Loucy (cell line): ENCODE data around the gene CHPF.

Source experiments
- H2AFZ ChIP-seq: fragments of 200-600 bp; sonication (generic); 2 replicates; pipeline ENCODE4 v1.6.0; 2016; ENCODE audit warnings: antibody characterized with exemption, mild to moderate bottlenecking, low read length, moderate library complexity
- H3F3A ChIP-seq: fragments of 200-600 bp; 2 replicates; pipeline ENCODE4 v1.6.0; 2016; ENCODE audit warnings: antibody characterized with exemption, low read depth, mild to moderate bottlenecking
- H3K27me3 ChIP-seq: fragments of 200-600 bp; sonication (generic); 2 replicates; pipeline ENCODE4 v1.6.1; 2014; ENCODE audit warnings: low read length, mild to moderate bottlenecking; ENCODE audit not compliant: insufficient read depth, poor library complexity, severe bottlenecking
- H3K36me3 ChIP-seq: fragments of 200-600 bp; sonication (generic); 2 replicates; pipeline ENCODE4 v1.6.1; 2016; ENCODE audit warnings: low read length; ENCODE audit not compliant: insufficient read depth
- H3K4me1 ChIP-seq: fragments of 200-600 bp; sonication (generic); 2 replicates; pipeline ENCODE4 v1.5.1; 2014; ENCODE audit warnings: low read length, mild to moderate bottlenecking; ENCODE audit not compliant: insufficient read depth, poor library complexity, severe bottlenecking
- H3K4me2 ChIP-seq: fragments of 200-600 bp; sonication (generic); 2 replicates; pipeline ENCODE4 v1.6.0; 2014; ENCODE audit warnings: antibody characterized with exemption, low read length, low read depth, mild to moderate bottlenecking; ENCODE audit not compliant: poor library complexity, severe bottlenecking
- H3K4me3 ChIP-seq: fragments of 200-600 bp; sonication (generic); 2 replicates; pipeline ENCODE4 v1.5.1; 2014; ENCODE audit warnings: low read length, mild to moderate bottlenecking, mixed read lengths; ENCODE audit not compliant: poor library complexity, severe bottlenecking
- H3K79me2 ChIP-seq: fragments of 200-600 bp; sonication (generic); 2 replicates; pipeline ENCODE4 v1.6.1; 2014; ENCODE audit warnings: low read length; ENCODE audit not compliant: insufficient read depth
- H3K9ac ChIP-seq: fragments of 200-600 bp; sonication (generic); 2 replicates; pipeline ENCODE4 v1.6.0; 2014; ENCODE audit warnings: mild to moderate bottlenecking, low read depth, low read length, moderate library complexity; ENCODE audit not compliant: poor library complexity, severe bottlenecking
- H3K9me2 ChIP-seq: fragments of 200-600 bp; sonication (generic); replicated peaks from 2 replicates; pipeline ENCODE4 v1.6.1; 2016; ENCODE audit warnings: low read depth, low read length, mixed read lengths
- H3K9me3 ChIP-seq: fragments of 200-600 bp; sonication (generic); 2 replicates; pipeline ENCODE4 v1.6.1; 2014; ENCODE audit warnings: mild to moderate bottlenecking, antibody characterized with exemption, low read length, low read depth; ENCODE audit not compliant: insufficient read depth
- H4K20me1 ChIP-seq: fragments of 200-600 bp; sonication (generic); 2 replicates; pipeline ENCODE4 v1.6.0; 2014; ENCODE audit warnings: antibody characterized with exemption, low read length, mild to moderate bottlenecking; ENCODE audit not compliant: insufficient read depth, poor library complexity, severe bottlenecking
- EZH2phosphoT487 ChIP-seq: fragments of 200-600 bp; IDR thresholded peaks from 2 replicates; pipeline ENCODE4 v1.6.1; 2018; ENCODE audit warnings: antibody characterized with exemption, mild to moderate bottlenecking, moderate library complexity, borderline replicate concordance
- TF ChIP-seq, protein P1 (sequence below): fragments of 200-600 bp; sonication (generic); conservative IDR thresholded peaks from 2 replicates; pipeline ENCODE4 v1.5.1; 2014; ENCODE audit warnings: mild to moderate bottlenecking, antibody characterized with exemption, low read length

The CHPF gene

GRCh38 chr2:219496247-219496824 lies 47.3 kb downstream of the CHPF start:
- H3K36me3 ChIP-seq = no peaks in the 10 kb centered on the region
- H3F3A ChIP-seq = no peaks in the 10 kb centered on the region
- peaks cover 24% of the 10 kb centered on the region for H3K4me1 ChIP-seq
- no peak for TF ChIP-seq EZH2phosphoT487
- TF ChIP-seq, protein P1, sequence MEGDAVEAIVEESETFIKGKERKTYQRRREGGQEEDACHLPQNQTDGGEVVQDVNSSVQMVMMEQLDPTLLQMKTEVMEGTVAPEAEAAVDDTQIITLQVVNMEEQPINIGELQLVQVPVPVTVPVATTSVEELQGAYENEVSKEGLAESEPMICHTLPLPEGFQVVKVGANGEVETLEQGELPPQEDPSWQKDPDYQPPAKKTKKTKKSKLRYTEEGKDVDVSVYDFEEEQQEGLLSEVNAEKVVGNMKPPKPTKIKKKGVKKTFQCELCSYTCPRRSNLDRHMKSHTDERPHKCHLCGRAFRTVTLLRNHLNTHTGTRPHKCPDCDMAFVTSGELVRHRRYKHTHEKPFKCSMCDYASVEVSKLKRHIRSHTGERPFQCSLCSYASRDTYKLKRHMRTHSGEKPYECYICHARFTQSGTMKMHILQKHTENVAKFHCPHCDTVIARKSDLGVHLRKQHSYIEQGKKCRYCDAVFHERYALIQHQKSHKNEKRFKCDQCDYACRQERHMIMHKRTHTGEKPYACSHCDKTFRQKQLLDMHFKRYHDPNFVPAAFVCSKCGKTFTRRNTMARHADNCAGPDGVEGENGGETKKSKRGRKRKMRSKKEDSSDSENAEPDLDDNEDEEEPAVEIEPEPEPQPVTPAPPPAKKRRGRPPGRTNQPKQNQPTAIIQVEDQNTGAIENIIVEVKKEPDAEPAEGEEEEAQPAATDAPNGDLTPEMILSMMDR = no peak
- peaks cover 10% of the 10 kb centered on the region; the same call in 1 of the 2 replicates for H3K79me2 ChIP-seq
- H3K4me3 ChIP-seq = no peak overlapping the region
- no peaks in the 10 kb centered on the region for H3K9me3 ChIP-seq
- no peak overlapping the region for H2AFZ ChIP-seq
- no peaks in the 10 kb centered on the region for H4K20me1 ChIP-seq
- no peaks in the 10 kb centered on the region for H3K27me3 ChIP-seq
- no peak overlapping the region for H3K9ac ChIP-seq
- H3K4me2 ChIP-seq = no peak overlapping the region
- no peaks in the 10 kb centered on the region for H3K9me2 ChIP-seq

DNA sequence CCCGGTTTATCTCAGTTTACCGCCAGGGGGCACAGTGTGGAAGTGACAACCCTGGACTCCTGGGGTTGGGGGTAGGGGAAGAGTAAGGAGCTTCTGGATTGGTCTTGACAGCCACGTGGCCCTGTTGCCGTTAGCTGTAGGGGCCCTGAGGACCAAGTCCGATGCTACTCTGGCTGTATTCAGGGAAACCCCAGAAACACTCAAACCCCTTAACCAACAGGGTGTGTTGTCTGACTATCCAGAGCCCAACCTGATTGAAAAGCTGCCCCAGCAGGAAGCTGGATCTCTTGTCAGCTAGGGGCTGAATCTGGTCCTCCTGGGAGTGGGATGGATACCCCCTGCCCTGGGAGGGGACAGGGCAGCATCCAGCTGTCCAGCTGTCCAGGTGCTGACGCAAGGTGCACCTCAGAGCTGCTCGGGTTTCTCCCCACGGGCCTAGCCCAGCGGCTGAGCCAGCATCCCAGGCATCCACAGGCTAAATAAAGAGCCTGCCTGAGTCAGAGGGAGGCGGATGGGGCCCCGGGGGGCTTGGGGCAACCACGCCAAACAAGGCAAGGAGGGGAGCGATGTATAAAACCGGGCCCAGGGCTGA lies 48.0 kb downstream of the CHPF start:
- Histone ChIP-seq H3K4me1 (peaks cover 24% of the 10 kb centered on the region), H4K20me1 (no peaks in the 10 kb centered on the region), H3K9me3 (no peaks in the 10 kb centered on the region), H3K4me3 (peak overlapping the region; percentile 37), H3K4me2 (peak overlapping the region; percentile 42), H3K27me3 (no peaks in the 10 kb centered on the region), H3K9me2 (no peaks in the 10 kb centered on the region), H3F3A (no peaks in the 10 kb centered on the region), H3K9ac (no peak overlapping the region), H3K36me3 (no peaks in the 10 kb centered on the region), H2AFZ (peak overlapping the region; percentile 67), H3K79me2 (peaks cover 10% of the 10 kb centered on the region; the same call in 1 of the 2 replicates)
- TF ChIP-seq, protein P1 = peak; percentile 75
- TF ChIP-seq EZH2phosphoT487 = no peak

DNA sequence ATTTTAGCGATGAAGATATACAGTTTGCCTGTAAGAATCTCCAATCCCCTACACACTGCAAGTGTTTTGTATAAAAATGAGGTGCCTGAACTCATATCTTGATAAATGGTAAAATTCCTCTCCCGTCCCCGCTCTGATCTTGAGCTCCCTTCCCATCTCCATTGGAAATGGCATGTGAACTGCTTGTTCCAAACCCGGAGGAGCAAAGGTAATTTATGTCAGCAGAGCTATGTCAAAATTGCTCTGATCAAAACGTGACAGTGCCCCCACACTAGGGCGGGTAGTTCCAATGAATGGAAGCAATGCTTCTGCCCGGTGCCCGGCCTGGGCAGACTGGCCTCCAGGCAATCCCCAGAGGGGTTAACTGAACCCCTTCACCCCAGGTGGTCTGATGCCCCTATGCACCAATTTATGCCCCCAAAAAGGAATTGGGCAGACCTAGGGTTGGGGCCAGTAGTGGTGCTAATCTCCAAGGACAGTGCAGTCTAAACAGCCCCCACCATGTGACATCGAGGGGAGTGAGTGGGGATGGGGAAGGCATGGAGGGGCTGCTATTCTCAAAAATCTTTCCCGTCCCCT lies 48.6 kb downstream of the CHPF start:
- Histone ChIP-seq H3K36me3 (no peaks in the 10 kb centered on the region), H3K9ac (no peak overlapping the region), H3K9me2 (no peaks in the 10 kb centered on the region), H3K27me3 (no peaks in the 10 kb centered on the region), H3K4me3 (no peak overlapping the region), H4K20me1 (no peaks in the 10 kb centered on the region), H3F3A (no peaks in the 10 kb centered on the region), H3K4me1 (peaks cover 23% of the 10 kb centered on the region), H3K79me2 (peaks cover 10% of the 10 kb centered on the region; the same call in 1 of the 2 replicates), H3K4me2 (peak overlapping the region; percentile 42), H3K9me3 (no peaks in the 10 kb centered on the region), H2AFZ (peak overlapping the region; percentile 44; the same call in 1 of the 2 replicates)
- no peak for TF ChIP-seq EZH2phosphoT487
- TF ChIP-seq, protein P1 = no peak
